Measurements from ENCODE around the gene TPPP3. TPM values are rescaled to one million over a fixed set of nuclear protein-coding genes. Genes with fewer than 3 reads are reported as not detected.
A peak's percentile ranks its signal among the peaks of the same experiment; 100 is the strongest.

Gene TPPP3
- total RNA-seq (under 1 TPM; 0.29 to 0.70 TPM), total RNA-seq (0 reads per million in 2 donors)

DNA sequence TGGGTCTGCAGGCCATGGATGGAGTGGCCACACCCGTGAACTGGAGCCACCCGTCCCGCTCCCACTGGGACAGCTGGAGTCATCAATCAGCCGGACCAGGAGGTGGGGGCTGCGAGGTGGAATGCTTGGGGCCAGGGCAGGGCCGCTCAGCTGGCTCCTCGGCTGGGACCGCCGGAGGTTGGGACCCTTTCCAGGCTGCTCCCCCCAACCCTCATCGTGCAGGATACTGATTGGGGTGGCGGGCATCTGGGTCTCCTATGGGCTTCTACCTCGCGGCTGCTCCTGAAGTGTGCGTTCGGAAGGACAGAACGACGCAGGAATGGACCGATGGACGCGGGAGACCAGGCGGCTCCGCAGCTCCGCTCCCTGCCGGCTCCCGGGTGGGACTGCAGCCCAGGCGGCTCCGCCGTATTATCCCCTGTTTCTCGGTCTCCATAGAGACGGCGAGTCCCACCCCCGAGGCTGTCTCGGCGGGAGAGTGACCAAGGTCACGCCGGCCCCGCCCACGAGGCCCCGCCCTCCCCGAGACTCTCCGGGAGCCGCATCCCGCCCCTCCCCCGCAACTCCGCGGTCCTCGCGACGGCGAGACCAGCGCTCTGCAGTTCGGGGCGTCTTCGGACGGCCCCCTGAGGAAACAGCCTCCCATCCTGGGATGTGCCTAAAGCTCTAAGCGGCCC is at the start of gene TPPP3:
TSS of gene TPPP3 (minus strand) at position 388 of the 677 bp plus-strand sequence. CDS start 2,387 bp downstream, outside the sequence.
- H3K27ac Mint-ChIP-seq, result peak within 1 kb of the TSS; percentile 54
- peaks cover 22% of the 10 kb centered on the region for H3K27me3 Mint-ChIP-seq
- peaks cover 11% of the 10 kb centered on the region for H3K4me1 Mint-ChIP-seq
- peaks cover 8% of the 10 kb centered on the region for H3K36me3 Mint-ChIP-seq (ENCODE audit: low read depth)
- DNase-seq (peak in 1 of 3 donors; percentile 19), ATAC-seq (peak; percentile 70)
- no peaks in the 10 kb centered on the region for H3K9me3 ChIP-seq (ENCODE audit: control insufficient read depth, low read length, poor library complexity, severe bottlenecking)
- peak within 1 kb of the TSS; percentile 92 for H3K4me3 Mint-ChIP-seq

DNA sequence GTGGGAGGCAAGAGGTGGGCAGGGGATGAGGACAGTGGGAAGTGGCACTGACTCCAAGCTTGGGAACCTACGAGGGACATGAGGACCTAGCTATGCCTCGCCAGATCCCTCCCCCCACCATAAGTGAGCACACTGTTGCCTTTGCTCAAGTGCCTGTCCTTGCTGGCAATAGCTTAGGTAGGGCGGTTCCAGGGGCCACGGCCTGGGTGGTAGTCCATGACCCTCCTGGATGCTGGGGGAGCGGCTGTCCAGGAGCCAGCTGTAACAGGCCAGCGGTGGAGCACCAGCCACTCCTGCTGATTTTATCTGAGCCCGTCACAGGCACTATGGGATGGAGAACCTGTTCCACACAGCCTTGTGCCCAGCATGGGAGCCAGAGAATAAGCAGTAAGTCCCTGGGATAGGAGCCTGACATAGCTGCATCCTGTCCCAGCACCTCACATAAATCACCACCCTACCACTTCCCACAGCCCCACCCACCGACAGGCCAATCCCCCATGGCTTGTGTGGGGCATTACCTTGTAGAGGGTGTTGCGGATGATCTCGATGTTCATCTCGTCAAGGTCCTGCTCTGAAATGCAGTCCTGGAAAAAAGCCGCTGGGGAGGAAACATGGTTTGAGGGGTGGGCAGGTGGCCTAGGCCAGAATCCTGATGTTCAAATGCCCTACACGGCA is 49.4 kb upstream of the TPPP3 start:
- H3K4me3 Mint-ChIP-seq, result no peak overlapping the region
- ATAC-seq, result no peak
- H3K36me3 Mint-ChIP-seq (ENCODE audit: low read depth), result peaks cover 12% of the 10 kb centered on the region
- H3K9me3 ChIP-seq (ENCODE audit: control insufficient read depth, low read length, poor library complexity, severe bottlenecking), result no peaks in the 10 kb centered on the region
- no peaks in the 10 kb centered on the region for H3K27me3 Mint-ChIP-seq
- H3K27ac Mint-ChIP-seq, result peak overlapping the region; percentile 29
- peaks cover 14% of the 10 kb centered on the region for H3K4me1 Mint-ChIP-seq
- no peak for DNase-seq

DNA sequence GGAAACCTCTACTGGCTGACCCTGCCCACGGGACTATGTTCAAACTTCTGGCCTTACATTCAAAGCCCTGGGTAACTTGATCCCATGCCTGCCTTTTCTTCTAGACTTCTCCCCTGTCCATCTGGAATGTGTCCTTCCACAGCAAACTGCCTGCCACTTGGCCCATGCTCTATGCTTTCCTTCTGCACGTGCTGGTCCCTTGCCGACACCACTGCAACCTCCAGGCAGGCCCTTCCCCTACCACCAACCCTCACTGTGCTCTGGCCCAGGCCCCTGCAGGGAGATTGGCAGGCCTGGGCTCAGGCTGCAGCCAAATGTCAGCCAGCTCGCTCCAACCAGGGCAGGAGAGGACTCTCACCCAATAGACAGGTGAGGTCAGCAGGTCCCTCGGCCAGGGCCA is 48.6 kb upstream of the TPPP3 start:
- ATAC-seq, result no peak
- peak overlapping the region; percentile 29 for H3K27ac Mint-ChIP-seq
- H3K36me3 Mint-ChIP-seq (ENCODE audit: low read depth), result peaks cover 12% of the 10 kb centered on the region
- no peak overlapping the region for H3K4me3 Mint-ChIP-seq
- peaks cover 11% of the 10 kb centered on the region for H3K4me1 Mint-ChIP-seq
- no peaks in the 10 kb centered on the region for H3K27me3 Mint-ChIP-seq
- no peak for DNase-seq
- no peaks in the 10 kb centered on the region for H3K9me3 ChIP-seq (ENCODE audit: control insufficient read depth, low read length, poor library complexity, severe bottlenecking)

DNA sequence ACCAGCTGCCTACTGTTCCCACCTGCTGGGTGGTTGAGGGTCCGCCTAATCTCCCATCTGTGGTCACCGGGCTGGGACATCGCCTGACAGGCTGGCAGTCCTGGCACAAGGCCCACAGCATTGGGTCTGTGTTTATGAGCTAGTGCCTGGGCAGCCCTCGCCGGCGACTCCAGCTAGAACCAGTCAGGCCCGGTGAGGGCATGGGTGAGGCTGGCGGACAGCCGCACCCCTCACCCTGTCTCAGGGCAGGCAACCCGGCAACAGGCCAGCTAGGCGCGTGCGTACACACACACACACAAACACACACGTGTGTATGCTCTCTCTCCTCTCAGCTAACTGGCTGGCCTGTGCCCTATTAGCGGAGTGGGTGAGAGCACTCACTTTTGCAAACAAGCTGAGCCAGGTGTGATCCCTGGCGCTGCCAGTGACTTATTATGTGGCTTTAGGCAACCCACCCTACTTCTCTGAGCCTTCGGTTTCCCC is 48.0 kb upstream of the TPPP3 start:
- Mint-ChIP-seq H3K27me3 (no peaks in the 10 kb centered on the region), H3K27ac (no peak overlapping the region), H3K36me3 (ENCODE audit: low read depth) (peaks cover 12% of the 10 kb centered on the region), H3K4me1 (peaks cover 11% of the 10 kb centered on the region), H3K4me3 (no peak overlapping the region)
- no peaks in the 10 kb centered on the region for H3K9me3 ChIP-seq (ENCODE audit: control insufficient read depth, low read length, poor library complexity, severe bottlenecking)
- ATAC-seq (no peak), DNase-seq (no peak)

DNA sequence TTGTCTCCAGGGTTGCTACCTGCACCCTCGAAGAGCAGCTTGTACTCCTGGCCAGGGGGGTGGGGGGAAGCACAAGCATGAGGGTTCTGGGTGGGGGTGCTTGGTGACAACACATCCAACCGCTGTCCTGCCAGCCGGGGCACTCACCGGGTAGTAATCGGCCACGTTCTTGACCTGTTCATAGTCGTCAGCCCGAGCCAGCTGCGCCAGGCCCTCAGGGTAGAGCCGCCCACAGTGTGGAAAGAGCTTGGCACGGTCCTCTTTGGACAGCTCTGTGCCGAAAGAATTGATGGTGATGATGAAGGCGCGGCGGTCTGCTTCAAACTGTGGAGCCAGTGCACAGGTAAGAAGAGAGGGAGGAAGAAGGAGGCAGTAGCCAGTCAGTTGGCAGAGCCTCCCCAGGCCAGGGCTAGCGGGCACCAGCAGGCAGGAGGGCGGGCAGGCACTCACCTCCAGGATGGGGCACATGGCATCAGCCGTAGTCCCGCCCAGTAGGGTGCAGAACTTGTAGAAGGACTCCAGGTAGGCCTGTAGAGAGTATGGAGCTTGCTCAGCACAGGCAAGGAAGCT is 45.6 kb upstream of the TPPP3 start:
- ATAC-seq, result no peak

DNA sequence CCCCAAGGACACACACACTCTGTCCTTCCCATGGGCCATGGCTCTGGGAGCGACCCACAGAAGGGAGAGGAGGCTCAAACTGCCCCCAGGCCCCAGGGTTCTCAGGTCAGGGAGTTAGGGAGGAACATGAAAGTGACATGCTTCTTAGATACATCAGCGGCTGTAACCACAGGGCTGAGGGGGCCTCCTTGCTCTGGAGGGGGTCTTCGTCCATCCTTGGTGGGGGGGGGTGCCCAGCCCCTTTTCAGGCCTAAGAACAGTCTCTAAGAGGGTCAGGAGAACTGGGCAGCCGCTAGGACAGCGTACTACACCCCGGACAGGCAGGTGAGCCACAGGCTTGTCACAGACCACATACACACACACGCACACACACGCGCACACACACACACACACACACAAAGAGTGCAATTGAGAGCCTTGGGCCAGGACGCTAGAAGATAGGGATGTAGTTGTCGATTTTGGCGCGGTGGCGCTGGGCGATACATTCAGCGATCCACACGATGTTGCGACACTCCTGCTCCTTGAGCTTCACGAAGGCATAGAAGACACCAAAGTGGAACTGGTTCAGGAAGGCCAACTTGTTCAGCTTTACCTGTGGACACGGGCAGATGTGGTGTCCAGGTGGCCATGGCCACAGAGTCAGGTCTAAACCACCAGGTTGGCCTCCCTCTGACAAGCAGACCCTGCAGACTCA is 44.9 kb upstream of the TPPP3 start:
- H3K27ac Mint-ChIP-seq, result peak overlapping the region; percentile 39
- DNase-seq, result no peak
- H3K4me1 Mint-ChIP-seq, result peaks cover 6% of the 10 kb centered on the region
- ATAC-seq, result no peak
- H3K4me3 Mint-ChIP-seq, result no peak overlapping the region
- H3K36me3 Mint-ChIP-seq (ENCODE audit: low read depth), result peaks cover 10% of the 10 kb centered on the region
- no peaks in the 10 kb centered on the region for H3K9me3 ChIP-seq (ENCODE audit: control insufficient read depth, low read length, poor library complexity, severe bottlenecking)
- no peaks in the 10 kb centered on the region for H3K27me3 Mint-ChIP-seq

More for the DNA sequence above, 45.6 kb upstream of the TPPP3 start:
- Mint-ChIP-seq H3K36me3 (ENCODE audit: low read depth) (peaks cover 10% of the 10 kb centered on the region), H3K27ac (peak overlapping the region; percentile 39), H3K4me1 (peaks cover 6% of the 10 kb centered on the region), H3K4me3 (no peak overlapping the region), H3K27me3 (no peaks in the 10 kb centered on the region)
- no peaks in the 10 kb centered on the region for H3K9me3 ChIP-seq (ENCODE audit: control insufficient read depth, low read length, poor library complexity, severe bottlenecking)
- no peak for DNase-seq

DNA sequence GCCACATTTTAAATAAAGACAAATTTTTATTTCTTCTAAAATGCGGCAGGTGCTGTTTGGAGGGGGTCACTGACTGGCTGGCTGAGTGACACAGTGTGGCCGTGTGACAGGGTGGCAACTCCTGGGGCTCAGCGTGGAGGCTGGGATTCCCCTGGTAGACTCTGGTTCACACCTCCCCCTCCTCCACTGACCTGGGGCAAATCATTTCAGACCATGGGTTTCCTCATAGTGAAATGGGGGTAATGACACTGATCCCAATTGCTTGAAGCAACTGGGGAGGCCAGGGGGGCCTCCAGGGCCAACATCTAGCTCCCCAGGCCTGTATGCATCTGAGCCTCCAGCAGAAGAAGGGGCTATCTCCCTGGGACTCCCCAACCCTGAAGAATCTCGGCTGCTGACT is 44.2 kb upstream of the TPPP3 start:
- ATAC-seq (no peak), DNase-seq (no peak)
- no peaks in the 10 kb centered on the region for H3K9me3 ChIP-seq (ENCODE audit: control insufficient read depth, low read length, poor library complexity, severe bottlenecking)
- peak overlapping the region; percentile 76 for H3K27ac Mint-ChIP-seq
- H3K36me3 Mint-ChIP-seq (ENCODE audit: low read depth), result peaks cover 10% of the 10 kb centered on the region
- no peaks in the 10 kb centered on the region for H3K27me3 Mint-ChIP-seq
- H3K4me1 Mint-ChIP-seq, result peaks cover 6% of the 10 kb centered on the region
- H3K4me3 Mint-ChIP-seq, result no peak overlapping the region

DNA sequence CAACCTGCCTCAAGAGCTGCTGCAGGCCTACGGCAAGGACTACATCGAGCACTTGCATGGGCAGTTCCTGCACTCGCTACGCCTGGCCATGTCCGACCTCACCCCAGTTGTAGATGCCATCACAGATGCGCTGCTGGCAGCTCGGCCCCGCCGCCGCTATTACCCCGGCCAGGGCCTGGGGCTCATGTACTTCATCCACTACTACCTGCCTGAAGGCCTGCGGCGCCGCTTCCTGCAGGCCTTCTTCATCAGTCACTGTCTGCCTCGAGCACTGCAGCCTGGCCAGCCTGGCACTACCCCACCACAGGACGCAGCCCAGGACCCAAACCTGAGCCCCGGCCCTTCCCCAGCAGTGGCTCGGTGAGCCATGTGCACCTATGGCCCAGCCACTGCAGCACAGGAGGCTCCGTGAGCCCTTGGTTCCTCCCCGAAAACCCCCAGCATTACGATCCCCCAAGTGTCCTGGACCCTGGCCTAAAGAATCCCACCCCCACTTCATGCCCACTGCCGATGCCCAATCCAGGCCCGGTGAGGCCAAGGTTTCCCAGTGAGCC is 43.4 kb upstream of the TPPP3 start:
- no peak for DNase-seq
- peaks cover 8% of the 10 kb centered on the region for H3K4me1 Mint-ChIP-seq
- no peak for ATAC-seq
- H3K36me3 Mint-ChIP-seq (ENCODE audit: low read depth), result peaks cover 7% of the 10 kb centered on the region
- no peaks in the 10 kb centered on the region for H3K27me3 Mint-ChIP-seq
- peak overlapping the region; percentile 60 for H3K4me3 Mint-ChIP-seq
- no peaks in the 10 kb centered on the region for H3K9me3 ChIP-seq (ENCODE audit: control insufficient read depth, low read length, poor library complexity, severe bottlenecking)
- peak overlapping the region; percentile 76 for H3K27ac Mint-ChIP-seq

DNA sequence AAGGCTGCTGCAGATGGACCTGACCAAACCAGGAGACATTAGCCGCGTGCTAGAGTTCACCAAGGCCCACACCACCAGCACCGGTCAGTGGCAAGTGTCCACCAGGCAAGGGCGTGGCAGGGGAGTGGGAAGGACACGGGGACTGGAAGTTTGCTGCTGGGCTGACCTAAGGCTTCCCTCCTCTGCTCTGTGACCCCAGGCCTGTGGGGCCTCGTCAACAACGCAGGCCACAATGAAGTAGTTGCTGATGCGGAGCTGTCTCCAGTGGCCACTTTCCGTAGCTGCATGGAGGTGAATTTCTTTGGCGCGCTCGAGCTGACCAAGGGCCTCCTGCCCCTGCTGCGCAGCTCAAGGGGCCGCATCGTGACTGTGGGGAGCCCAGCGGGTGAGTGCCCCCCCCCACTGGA is 42.5 kb upstream of the TPPP3 start:
- Mint-ChIP-seq H3K4me1 (peaks cover 8% of the 10 kb centered on the region), H3K27me3 (no peaks in the 10 kb centered on the region), H3K27ac (peak overlapping the region; percentile 76), H3K36me3 (ENCODE audit: low read depth) (peaks cover 7% of the 10 kb centered on the region), H3K4me3 (no peak overlapping the region)
- no peaks in the 10 kb centered on the region for H3K9me3 ChIP-seq (ENCODE audit: control insufficient read depth, low read length, poor library complexity, severe bottlenecking)
- no peak for ATAC-seq
- no peak for DNase-seq

DNA sequence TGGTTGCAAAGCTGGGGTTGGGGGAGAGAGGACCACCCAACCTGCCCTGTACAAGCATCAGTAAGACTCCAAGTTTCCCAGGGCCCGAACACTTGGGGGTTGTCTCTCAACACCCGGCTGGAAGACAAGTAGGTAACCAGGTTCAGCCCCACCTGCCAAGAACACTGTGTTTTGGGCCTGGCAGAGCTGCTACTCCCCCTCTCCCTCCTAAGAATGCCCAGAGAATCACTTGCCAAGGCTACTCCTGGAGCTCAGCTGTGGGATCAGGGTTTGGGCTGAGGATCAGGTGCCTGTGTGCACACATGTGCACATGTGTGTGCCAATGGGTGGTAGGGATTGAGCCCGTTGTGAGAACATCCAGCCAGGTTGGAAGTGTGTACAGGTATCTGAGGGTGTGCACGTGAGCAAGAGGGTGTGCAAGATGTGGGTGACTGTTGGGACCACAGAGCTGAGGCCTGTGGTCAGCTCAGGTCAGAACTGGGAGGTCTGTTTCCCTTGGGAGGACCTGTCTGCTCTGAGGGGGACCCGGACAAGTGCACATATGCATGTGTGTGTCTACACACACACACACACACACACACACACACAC is 39.9 kb upstream of the TPPP3 start:
- H3K27me3 Mint-ChIP-seq, result peaks cover 16% of the 10 kb centered on the region
- H3K27ac Mint-ChIP-seq, result no peak overlapping the region
- no peak overlapping the region for H3K4me3 Mint-ChIP-seq
- H3K9me3 ChIP-seq (ENCODE audit: control insufficient read depth, low read length, poor library complexity, severe bottlenecking), result no peaks in the 10 kb centered on the region
- no peak for ATAC-seq
- DNase-seq, result no peak
- no peaks in the 10 kb centered on the region for H3K36me3 Mint-ChIP-seq (ENCODE audit: low read depth)
- H3K4me1 Mint-ChIP-seq, result peaks cover 11% of the 10 kb centered on the region

DNA sequence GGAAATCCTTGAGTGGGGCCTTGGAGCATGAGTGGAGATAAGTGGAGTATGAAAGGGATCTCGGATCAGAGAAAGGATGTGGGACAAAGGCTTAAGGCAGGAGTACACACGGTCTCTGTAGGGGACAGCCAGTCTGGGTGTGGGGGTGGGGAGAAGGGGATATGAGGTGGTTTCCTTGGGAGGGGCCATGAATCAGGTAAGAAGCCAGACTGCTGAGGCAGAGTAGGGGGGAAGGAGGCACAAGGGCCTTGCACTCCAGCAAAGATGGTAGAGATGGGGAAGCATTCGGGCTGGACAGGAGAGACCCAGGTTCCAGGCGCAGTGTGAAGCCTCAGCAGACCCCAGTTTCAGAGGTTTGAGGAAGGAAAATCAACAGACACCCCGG is 39.2 kb upstream of the TPPP3 start:
- H3K27ac Mint-ChIP-seq, result no peak overlapping the region
- H3K27me3 Mint-ChIP-seq, result peaks cover 20% of the 10 kb centered on the region
- peak overlapping the region; percentile 67 for H3K4me3 Mint-ChIP-seq
- peaks cover 14% of the 10 kb centered on the region for H3K4me1 Mint-ChIP-seq
- H3K9me3 ChIP-seq (ENCODE audit: control insufficient read depth, low read length, poor library complexity, severe bottlenecking), result no peaks in the 10 kb centered on the region
- DNase-seq (no peak), ATAC-seq (no peak)
- H3K36me3 Mint-ChIP-seq (ENCODE audit: low read depth), result no peaks in the 10 kb centered on the region

DNA sequence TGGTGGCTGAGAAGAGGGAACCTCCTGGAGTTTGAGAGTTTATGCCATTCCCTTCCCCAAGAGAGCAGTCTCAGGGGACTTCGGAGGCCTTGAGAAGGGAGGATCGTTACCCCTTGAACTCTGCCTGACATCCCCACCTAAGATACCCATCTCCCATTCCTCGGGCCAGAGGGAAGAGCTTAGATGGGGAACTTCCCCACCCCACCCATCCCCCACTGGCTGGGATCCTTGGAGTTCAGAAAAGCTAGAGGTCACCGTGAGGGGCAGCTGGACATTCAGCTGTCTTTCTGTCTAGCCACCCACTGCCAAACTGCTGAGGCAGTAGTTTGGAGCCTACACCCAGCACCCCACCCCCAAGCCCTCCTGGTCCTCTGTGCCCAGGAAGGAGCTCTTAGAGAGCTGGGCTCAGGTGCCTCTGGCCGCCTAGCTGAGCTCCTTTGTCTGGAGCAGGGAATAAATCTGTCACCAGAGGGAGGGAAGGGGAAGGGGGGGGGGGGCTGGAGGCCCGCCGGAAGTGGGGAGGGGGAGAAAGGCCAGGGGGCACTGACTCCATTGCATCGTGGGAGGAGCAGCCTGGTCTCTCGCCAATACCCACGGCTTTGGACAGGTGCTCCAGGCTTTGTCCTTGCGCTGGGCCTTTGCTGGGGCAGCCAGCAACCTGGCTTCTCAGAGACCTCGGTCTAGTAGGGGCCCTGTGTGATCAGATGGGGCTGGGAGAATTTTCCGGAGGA is 38.6 kb upstream of the TPPP3 start:
- Mint-ChIP-seq H3K4me3 (peak overlapping the region; percentile 67), H3K27ac (no peak overlapping the region)
- no peak for ATAC-seq

More for the DNA sequence above, 38.6 kb upstream of the TPPP3 start:
- Mint-ChIP-seq H3K27me3 (peaks cover 26% of the 10 kb centered on the region), H3K4me1 (peaks cover 14% of the 10 kb centered on the region), H3K36me3 (ENCODE audit: low read depth) (peaks cover 3% of the 10 kb centered on the region)
- DNase-seq, result no peak
- no peaks in the 10 kb centered on the region for H3K9me3 ChIP-seq (ENCODE audit: control insufficient read depth, low read length, poor library complexity, severe bottlenecking)
